SK-N-SH treated with all-trans-retinoic acid at 6 μM for 48 hours (cell line): Measurements from ENCODE around the gene OAS1.

Source experiments
- ATAC-seq: fragments of 200-7000 bp; cut with Tn5 transposase; 3 replicates; pipeline ENCODE4 v1.9.1; 2020; ENCODE audit warnings: mild to moderate bottlenecking, moderate library complexity
- ARNTL ChIP-seq: fragments of 450-650 bp; formaldehyde crosslinking; IDR thresholded peaks from 2 replicates; pipeline ENCODE4 v1.5.0; 2020; ENCODE audit warnings: low read depth, mild to moderate bottlenecking, moderate library complexity, borderline replicate concordance
- BACH2 ChIP-seq: fragments of 250-450 bp; sonication (Bioruptor Pico); IDR thresholded peaks from 2 replicates; pipeline ENCODE4 v1.9.0; 2021; ENCODE audit warnings: mild to moderate bottlenecking, borderline replicate concordance
- ESRRG ChIP-seq: fragments of 250-450 bp; sonication (Bioruptor Pico); IDR thresholded peaks from 2 replicates; pipeline ENCODE4 v1.6.1; 2021; ENCODE audit warnings: mild to moderate bottlenecking
- TOX ChIP-seq: fragments of 250-450 bp; sonication (Bioruptor Pico); IDR thresholded peaks from 2 replicates; pipeline ENCODE4 v1.8.0; 2021; ENCODE audit warnings: mild to moderate bottlenecking, moderate library complexity, borderline replicate concordance
- ZC3H10 ChIP-seq: fragments of 250-450 bp; sonication (Bioruptor Pico); IDR thresholded peaks from 2 replicates; pipeline ENCODE4 v1.5.1; 2021; ENCODE audit warnings: mild to moderate bottlenecking, moderate library complexity
- ZFP3 ChIP-seq: fragments of 250-450 bp; sonication (Bioruptor Pico); IDR thresholded peaks from 2 replicates; pipeline ENCODE4 v1.5.0; 2020; ENCODE audit warnings: mild to moderate bottlenecking, moderate library complexity
- ZFP30 ChIP-seq: fragments of 450-650 bp; formaldehyde crosslinking; IDR thresholded peaks from 2 replicates; pipeline ENCODE4 v1.5.0; 2022; ENCODE audit warnings: mild to moderate bottlenecking, moderate library complexity
- ZNF565 ChIP-seq: fragments of 450-650 bp; formaldehyde crosslinking; conservative IDR thresholded peaks from 2 replicates; pipeline ENCODE4 v1.5.0; 2020; ENCODE audit warnings: low read depth, mild to moderate bottlenecking, moderate library complexity
- TF ChIP-seq, protein P1 (sequence below): fragments of 250-450 bp; sonication (Bioruptor Pico); IDR thresholded peaks from 2 replicates; pipeline ENCODE4 v1.8.0; 2020; ENCODE audit warnings: mild to moderate bottlenecking, moderate library complexity, borderline replicate concordance

The OAS1 gene

DNA sequence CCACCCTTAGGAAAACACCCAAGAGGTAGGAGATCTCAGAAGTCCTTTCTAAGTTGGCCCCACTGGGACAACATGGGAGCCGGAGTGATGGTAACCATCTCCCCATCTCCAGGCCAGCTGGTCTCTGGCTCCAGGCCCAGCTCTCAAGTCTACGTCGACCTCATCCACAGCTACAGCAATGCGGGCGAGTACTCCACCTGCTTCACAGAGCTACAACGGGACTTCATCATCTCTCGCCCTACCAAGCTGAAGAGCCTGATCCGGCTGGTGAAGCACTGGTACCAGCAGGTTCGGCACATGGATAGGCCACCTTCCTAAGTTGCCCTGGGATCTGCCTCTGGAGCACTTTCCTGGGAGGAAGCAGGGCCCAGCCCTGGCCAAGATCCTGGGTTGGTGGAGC is 60.5 kb downstream of the OAS1 start (continued):
- TF ChIP-seq, protein P1, sequence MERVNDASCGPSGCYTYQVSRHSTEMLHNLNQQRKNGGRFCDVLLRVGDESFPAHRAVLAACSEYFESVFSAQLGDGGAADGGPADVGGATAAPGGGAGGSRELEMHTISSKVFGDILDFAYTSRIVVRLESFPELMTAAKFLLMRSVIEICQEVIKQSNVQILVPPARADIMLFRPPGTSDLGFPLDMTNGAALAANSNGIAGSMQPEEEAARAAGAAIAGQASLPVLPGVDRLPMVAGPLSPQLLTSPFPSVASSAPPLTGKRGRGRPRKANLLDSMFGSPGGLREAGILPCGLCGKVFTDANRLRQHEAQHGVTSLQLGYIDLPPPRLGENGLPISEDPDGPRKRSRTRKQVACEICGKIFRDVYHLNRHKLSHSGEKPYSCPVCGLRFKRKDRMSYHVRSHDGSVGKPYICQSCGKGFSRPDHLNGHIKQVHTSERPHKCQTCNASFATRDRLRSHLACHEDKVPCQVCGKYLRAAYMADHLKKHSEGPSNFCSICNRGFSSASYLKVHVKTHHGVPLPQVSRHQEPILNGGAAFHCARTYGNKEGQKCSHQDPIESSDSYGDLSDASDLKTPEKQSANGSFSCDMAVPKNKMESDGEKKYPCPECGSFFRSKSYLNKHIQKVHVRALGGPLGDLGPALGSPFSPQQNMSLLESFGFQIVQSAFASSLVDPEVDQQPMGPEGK (CRISPR knock-in tag): no peak
- TF ChIP-seq ZNF565 (CRISPR knock-in tag) (no peak), ZC3H10 (CRISPR knock-in tag) (no peak)

DNA sequence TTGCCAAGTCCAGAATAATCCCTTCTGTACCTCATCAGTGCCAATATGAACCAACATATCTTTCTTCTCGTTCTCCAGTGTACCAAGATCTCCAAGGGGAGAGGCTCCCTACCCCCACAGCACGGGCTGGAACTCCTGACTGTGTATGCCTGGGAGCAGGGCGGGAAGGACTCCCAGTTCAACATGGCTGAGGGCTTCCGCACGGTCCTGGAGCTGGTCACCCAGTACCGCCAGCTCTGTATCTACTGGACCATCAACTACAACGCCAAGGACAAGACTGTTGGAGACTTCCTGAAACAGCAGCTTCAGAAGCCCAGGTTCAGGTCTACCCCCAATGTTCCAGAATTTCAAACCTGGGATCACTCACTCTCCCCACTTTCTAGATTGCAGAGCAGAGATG is 61.1 kb downstream of the OAS1 start:
- no peak for ATAC-seq
- TF ChIP-seq TOX (CRISPR knock-in tag) (no peak), ZFP3 (CRISPR knock-in tag) (no peak), BACH2 (CRISPR knock-in tag) (no peak), ARNTL (CRISPR knock-in tag) (no peak), ESRRG (CRISPR knock-in tag) (no peak), ZFP30 (no peak)
- TF ChIP-seq, all 23 proteins: peak for 0
